HepG2 (cell line): Measurements from ENCODE around the gene ATG2A. TPM values are rescaled to one million over a fixed set of nuclear protein-coding genes. Genes with fewer than 3 reads are reported as not detected.

Experiments
- ATF7-NPFF ChIP-seq: sonication (generic); formaldehyde crosslinking; IDR thresholded peaks from 2 replicates; pipeline ENCODE4 v1.8.1; 2023; ENCODE audit warnings: mild to moderate bottlenecking, low read depth, missing genetic modification reagents, moderate library complexity
- CEBPG ChIP-seq: IDR thresholded peaks from 2 replicates; pipeline ENCODE4 v1.6.1; 2016
- KAT8 ChIP-seq: IDR thresholded peaks from 2 replicates; pipeline ENCODE4 v1.6.1; 2016; ENCODE audit warnings: missing genetic modification reagents, missing compliant biosample characterization
- KLF11 ChIP-seq: IDR thresholded peaks from 2 replicates; pipeline ENCODE4 v1.6.1; 2016; ENCODE audit warnings: missing compliant biosample characterization
- NFIC ChIP-seq: IDR thresholded peaks from 2 replicates; pipeline ENCODE4 v1.6.1; 2012; ENCODE audit warnings: mild to moderate bottlenecking, low read length, inconsistent platforms
- PAF1 ChIP-seq: IDR thresholded peaks from 2 replicates; pipeline ENCODE4 v1.6.1; 2016; ENCODE audit warnings: missing genetic modification reagents, missing compliant biosample characterization
- POLR2AphosphoS5 ChIP-seq: IDR thresholded peaks from 2 replicates; pipeline ENCODE4 v1.6.1; 2012; ENCODE audit warnings: low read depth, low read length
- RARA ChIP-seq: IDR thresholded peaks from 2 replicates; pipeline ENCODE4 v1.6.1; 2016; ENCODE audit warnings: missing genetic modification reagents, missing compliant biosample characterization
- SAP130 ChIP-seq: IDR thresholded peaks from 2 replicates; pipeline ENCODE4 v1.6.1; 2016; ENCODE audit warnings: low read depth
- SRY ChIP-seq: sonication (generic); formaldehyde crosslinking; IDR thresholded peaks from 2 replicates; pipeline ENCODE4 v1.8.0; 2022; ENCODE audit warnings: mild to moderate bottlenecking, missing genetic modification reagents
- ZBTB7A ChIP-seq: sonication (generic); formaldehyde crosslinking; IDR thresholded peaks from 2 replicates; pipeline ENCODE4 v1.8.0; 2022; ENCODE audit warnings: mild to moderate bottlenecking, missing genetic modification reagents
- ZC3H13 ChIP-seq: sonication (generic); formaldehyde crosslinking; IDR thresholded peaks from 2 replicates; pipeline ENCODE4 v1.8.1; 2023; ENCODE audit warnings: mild to moderate bottlenecking, missing genetic modification reagents, moderate library complexity
- polyA plus RNA-seq, 8 experiments: library from polyadenylated mRNA; depleted of rRNA in 3 of 8; stranded (reverse) in 7 of 8; unstranded in 1 of 8; fragments of >200 nt; fragmentation: Illumina TruSeq in 4 of 8; extraction: Trizol in 4 of 8; gene quantifications; 2 replicates each; pipeline versions ENCODE4 v1.2.1 to v1.2.3, GENCODE V29; 2011 to 2016; ENCODE audit warnings: low read depth in 4 of 8, missing spikeins in 1 of 8, mixed read lengths in 1 of 8; ENCODE audit not compliant: insufficient read depth in 1 of 8
- total RNA-seq, 5 experiments: library from RNA; depleted of rRNA; stranded (reverse); fragments of >200 nt; fragmentation: Illumina TruSeq; extraction: Trizol; gene quantifications; 2 replicates each; pipeline ENCODE4 v1.2.3, GENCODE V29; 2016; ENCODE audit warnings: low read depth in 1 of 5
- TF ChIP-seq, protein P1 (sequence below): sonication (generic); formaldehyde crosslinking; IDR thresholded peaks from 2 replicates; pipeline ENCODE4 v1.4.0; 2020; ENCODE audit warnings: missing genetic modification reagents, borderline replicate concordance
- TF ChIP-seq, protein P2 (sequence below), 2 experiments: IDR thresholded peaks; 2 replicates each; pipeline ENCODE4 v1.6.1; 2011 to 2012; ENCODE audit warnings: low read length in 2 of 2, borderline replicate concordance in 1 of 2, low read depth in 1 of 2, mild to moderate bottlenecking in 1 of 2, moderate library complexity in 1 of 2
- TF ChIP-seq, protein P3 (sequence below): sonication (generic); formaldehyde crosslinking; IDR thresholded peaks from 2 replicates; pipeline ENCODE4 v1.4.0; 2020; ENCODE audit warnings: mild to moderate bottlenecking, missing genetic modification reagents
- TF ChIP-seq, protein P4 (sequence below): sonication (generic); formaldehyde crosslinking; IDR thresholded peaks from 2 replicates; pipeline ENCODE4 v1.4.0; 2020; ENCODE audit warnings: missing genetic modification reagents
- TF ChIP-seq, protein P5 (sequence below): sonication (generic); formaldehyde crosslinking; IDR thresholded peaks from 2 replicates; pipeline ENCODE4 v1.5.1; 2020; ENCODE audit warnings: missing genetic modification reagents, mild to moderate bottlenecking, borderline replicate concordance

ATG2A gene
- total and polyA plus RNA-seq, 2 of the 13 experiments (the other 11 are each of a cell fraction or from before 2014, with no cell fraction given): 6.7 to 8.0 TPM

- TF ChIP-seq, protein P1, sequence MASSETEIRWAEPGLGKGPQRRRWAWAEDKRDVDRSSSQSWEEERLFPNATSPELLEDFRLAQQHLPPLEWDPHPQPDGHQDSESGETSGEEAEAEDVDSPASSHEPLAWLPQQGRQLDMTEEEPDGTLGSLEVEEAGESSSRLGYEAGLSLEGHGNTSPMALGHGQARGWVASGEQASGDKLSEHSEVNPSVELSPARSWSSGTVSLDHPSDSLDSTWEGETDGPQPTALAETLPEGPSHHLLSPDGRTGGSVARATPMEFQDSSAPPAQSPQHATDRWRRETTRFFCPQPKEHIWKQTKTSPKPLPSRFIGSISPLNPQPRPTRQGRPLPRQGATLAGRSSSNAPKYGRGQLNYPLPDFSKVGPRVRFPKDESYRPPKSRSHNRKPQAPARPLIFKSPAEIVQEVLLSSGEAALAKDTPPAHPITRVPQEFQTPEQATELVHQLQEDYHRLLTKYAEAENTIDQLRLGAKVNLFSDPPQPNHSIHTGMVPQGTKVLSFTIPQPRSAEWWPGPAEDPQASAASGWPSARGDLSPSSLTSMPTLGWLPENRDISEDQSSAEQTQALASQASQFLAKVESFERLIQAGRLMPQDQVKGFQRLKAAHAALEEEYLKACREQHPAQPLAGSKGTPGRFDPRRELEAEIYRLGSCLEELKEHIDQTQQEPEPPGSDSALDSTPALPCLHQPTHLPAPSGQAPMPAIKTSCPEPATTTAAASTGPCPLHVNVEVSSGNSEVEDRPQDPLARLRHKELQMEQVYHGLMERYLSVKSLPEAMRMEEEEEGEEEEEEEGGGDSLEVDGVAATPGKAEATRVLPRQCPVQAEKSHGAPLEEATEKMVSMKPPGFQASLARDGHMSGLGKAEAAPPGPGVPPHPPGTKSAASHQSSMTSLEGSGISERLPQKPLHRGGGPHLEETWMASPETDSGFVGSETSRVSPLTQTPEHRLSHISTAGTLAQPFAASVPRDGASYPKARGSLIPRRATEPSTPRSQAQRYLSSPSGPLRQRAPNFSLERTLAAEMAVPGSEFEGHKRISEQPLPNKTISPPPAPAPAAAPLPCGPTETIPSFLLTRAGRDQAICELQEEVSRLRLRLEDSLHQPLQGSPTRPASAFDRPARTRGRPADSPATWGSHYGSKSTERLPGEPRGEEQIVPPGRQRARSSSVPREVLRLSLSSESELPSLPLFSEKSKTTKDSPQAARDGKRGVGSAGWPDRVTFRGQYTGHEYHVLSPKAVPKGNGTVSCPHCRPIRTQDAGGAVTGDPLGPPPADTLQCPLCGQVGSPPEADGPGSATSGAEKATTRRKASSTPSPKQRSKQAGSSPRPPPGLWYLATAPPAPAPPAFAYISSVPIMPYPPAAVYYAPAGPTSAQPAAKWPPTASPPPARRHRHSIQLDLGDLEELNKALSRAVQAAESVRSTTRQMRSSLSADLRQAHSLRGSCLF (CRISPR knock-in tag): peak; percentile 58; the same call in 1 of the 2 replicates
- TF ChIP-seq, protein P2, sequence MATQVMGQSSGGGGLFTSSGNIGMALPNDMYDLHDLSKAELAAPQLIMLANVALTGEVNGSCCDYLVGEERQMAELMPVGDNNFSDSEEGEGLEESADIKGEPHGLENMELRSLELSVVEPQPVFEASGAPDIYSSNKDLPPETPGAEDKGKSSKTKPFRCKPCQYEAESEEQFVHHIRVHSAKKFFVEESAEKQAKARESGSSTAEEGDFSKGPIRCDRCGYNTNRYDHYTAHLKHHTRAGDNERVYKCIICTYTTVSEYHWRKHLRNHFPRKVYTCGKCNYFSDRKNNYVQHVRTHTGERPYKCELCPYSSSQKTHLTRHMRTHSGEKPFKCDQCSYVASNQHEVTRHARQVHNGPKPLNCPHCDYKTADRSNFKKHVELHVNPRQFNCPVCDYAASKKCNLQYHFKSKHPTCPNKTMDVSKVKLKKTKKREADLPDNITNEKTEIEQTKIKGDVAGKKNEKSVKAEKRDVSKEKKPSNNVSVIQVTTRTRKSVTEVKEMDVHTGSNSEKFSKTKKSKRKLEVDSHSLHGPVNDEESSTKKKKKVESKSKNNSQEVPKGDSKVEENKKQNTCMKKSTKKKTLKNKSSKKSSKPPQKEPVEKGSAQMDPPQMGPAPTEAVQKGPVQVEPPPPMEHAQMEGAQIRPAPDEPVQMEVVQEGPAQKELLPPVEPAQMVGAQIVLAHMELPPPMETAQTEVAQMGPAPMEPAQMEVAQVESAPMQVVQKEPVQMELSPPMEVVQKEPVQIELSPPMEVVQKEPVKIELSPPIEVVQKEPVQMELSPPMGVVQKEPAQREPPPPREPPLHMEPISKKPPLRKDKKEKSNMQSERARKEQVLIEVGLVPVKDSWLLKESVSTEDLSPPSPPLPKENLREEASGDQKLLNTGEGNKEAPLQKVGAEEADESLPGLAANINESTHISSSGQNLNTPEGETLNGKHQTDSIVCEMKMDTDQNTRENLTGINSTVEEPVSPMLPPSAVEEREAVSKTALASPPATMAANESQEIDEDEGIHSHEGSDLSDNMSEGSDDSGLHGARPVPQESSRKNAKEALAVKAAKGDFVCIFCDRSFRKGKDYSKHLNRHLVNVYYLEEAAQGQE (IDR thresholded peaks at IDR 0.05; ENCODE audit: borderline replicate concordance in 1 of 2, low read depth in 1 of 2, low read length in 2 of 2): no peak
- TF ChIP-seq, protein P3, sequence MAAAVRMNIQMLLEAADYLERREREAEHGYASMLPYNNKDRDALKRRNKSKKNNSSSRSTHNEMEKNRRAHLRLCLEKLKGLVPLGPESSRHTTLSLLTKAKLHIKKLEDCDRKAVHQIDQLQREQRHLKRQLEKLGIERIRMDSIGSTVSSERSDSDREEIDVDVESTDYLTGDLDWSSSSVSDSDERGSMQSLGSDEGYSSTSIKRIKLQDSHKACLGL (CRISPR knock-in tag): peak; percentile 57; the same call in 1 of the 2 replicates
- no peak for TF ChIP-seq ZC3H13 (CRISPR knock-in tag)
- TF ChIP-seq PAF1 (CRISPR knock-in tag): no peak; the same call in 1 of the 2 replicates
- no peak for TF ChIP-seq SRY (CRISPR knock-in tag)
- TF ChIP-seq, protein P4, sequence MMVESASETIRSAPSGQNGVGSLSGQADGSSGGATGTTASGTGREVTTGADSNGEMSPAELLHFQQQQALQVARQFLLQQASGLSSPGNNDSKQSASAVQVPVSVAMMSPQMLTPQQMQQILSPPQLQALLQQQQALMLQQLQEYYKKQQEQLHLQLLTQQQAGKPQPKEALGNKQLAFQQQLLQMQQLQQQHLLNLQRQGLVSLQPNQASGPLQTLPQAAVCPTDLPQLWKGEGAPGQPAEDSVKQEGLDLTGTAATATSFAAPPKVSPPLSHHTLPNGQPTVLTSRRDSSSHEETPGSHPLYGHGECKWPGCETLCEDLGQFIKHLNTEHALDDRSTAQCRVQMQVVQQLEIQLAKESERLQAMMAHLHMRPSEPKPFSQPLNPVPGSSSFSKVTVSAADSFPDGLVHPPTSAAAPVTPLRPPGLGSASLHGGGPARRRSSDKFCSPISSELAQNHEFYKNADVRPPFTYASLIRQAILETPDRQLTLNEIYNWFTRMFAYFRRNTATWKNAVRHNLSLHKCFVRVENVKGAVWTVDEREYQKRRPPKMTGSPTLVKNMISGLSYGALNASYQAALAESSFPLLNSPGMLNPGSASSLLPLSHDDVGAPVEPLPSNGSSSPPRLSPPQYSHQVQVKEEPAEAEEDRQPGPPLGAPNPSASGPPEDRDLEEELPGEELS (CRISPR knock-in tag): no peak; the same call in 1 of the 2 replicates
- TF ChIP-seq RARA: no peak
- TF ChIP-seq ATF7-NPFF (CRISPR knock-in tag): no peak
- TF ChIP-seq KAT8 (CRISPR knock-in tag): peak; percentile 81
- TF ChIP-seq, protein P5, sequence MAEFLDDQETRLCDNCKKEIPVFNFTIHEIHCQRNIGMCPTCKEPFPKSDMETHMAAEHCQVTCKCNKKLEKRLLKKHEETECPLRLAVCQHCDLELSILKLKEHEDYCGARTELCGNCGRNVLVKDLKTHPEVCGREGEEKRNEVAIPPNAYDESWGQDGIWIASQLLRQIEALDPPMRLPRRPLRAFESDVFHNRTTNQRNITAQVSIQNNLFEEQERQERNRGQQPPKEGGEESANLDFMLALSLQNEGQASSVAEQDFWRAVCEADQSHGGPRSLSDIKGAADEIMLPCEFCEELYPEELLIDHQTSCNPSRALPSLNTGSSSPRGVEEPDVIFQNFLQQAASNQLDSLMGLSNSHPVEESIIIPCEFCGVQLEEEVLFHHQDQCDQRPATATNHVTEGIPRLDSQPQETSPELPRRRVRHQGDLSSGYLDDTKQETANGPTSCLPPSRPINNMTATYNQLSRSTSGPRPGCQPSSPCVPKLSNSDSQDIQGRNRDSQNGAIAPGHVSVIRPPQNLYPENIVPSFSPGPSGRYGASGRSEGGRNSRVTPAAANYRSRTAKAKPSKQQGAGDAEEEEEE (CRISPR knock-in tag): no peak
- no peak for TF ChIP-seq NFIC
- no peak for TF ChIP-seq ZBTB7A
- no peak for TF ChIP-seq CEBPG (CRISPR knock-in tag)
- TF ChIP-seq SAP130 (CRISPR knock-in tag): peak; percentile 63
- peak; percentile 41; the same call in 1 of the 2 replicates for TF ChIP-seq POLR2AphosphoS5
- TF ChIP-seq KLF11 (CRISPR knock-in tag): no peak
Observed at GRCh38 chr11:64887757-64888405, 29.1 kb downstream of the ATG2A start (continued).
